Muscle of leg (tissue), 11 donors: ENCODE results near the gene AFG1L. TPM values are rescaled to one million over a fixed set of nuclear protein-coding genes. Genes with fewer than 3 reads are reported as not detected.

Source experiments
- DNase-seq: peaks from one replicate; pipeline ENCODE4 v3.0.0; 2013
- H3K27ac ChIP-seq: one replicate; pipeline ENCODE4 v1.5.1; 2013; ENCODE audit warnings: mild to moderate bottlenecking, low read length, control low read depth
- H3K27me3 ChIP-seq: one replicate; pipeline ENCODE4 v1.6.1; 2013; ENCODE audit warnings: low read length; ENCODE audit not compliant: control insufficient read depth, insufficient read depth
- H3K36me3 ChIP-seq: one replicate; pipeline ENCODE4 v1.6.1; 2013; ENCODE audit warnings: low read length; ENCODE audit not compliant: control insufficient read depth, insufficient read depth
- H3K4me1 ChIP-seq: one replicate; pipeline ENCODE4 v1.6.1; 2013; ENCODE audit warnings: low read length; ENCODE audit not compliant: control insufficient read depth, insufficient read depth
- H3K4me3 ChIP-seq: one replicate; pipeline ENCODE4 v1.5.1; 2013; ENCODE audit warnings: low read length, control low read depth
- H3K9me3 ChIP-seq: replicated peaks from 2 replicates; pipeline ENCODE4 v1.6.1; 2013; ENCODE audit warnings: low read depth, low read length; ENCODE audit not compliant: control insufficient read depth
- WGBS: methylation state at CpG from one replicate; pipeline ENCODE4 v1.1.5; 2013; ENCODE audit warnings: missing lambda C conversion rate; ENCODE audit not compliant: insufficient coverage; 5-methylcytosine and 5-hydroxymethylcytosine counted together
- polyA plus RNA-seq, 8 donors: library from polyadenylated mRNA; unstranded; fragments of 120-200 nt; gene quantifications; one replicate each; pipeline versions ENCODE4 v1.2.1 to v1.2.3, GENCODE V29; 2013; ENCODE audit warnings: inconsistent platforms in 1 of 8, low replicate concordance in 1 of 8; ENCODE audit not compliant: insufficient read length in 8 of 8, insufficient read depth in 1 of 8
- total RNA-seq: library from RNA; stranded (reverse); fragments of 120-200 nt; gene quantifications from one replicate; pipeline ENCODE4 v1.2.4, GENCODE V29; 2013

Gene AFG1L
- total and polyA plus RNA-seq, 9 donors = 3.9 to 7.2 (median 5.1) TPM

DNA sequence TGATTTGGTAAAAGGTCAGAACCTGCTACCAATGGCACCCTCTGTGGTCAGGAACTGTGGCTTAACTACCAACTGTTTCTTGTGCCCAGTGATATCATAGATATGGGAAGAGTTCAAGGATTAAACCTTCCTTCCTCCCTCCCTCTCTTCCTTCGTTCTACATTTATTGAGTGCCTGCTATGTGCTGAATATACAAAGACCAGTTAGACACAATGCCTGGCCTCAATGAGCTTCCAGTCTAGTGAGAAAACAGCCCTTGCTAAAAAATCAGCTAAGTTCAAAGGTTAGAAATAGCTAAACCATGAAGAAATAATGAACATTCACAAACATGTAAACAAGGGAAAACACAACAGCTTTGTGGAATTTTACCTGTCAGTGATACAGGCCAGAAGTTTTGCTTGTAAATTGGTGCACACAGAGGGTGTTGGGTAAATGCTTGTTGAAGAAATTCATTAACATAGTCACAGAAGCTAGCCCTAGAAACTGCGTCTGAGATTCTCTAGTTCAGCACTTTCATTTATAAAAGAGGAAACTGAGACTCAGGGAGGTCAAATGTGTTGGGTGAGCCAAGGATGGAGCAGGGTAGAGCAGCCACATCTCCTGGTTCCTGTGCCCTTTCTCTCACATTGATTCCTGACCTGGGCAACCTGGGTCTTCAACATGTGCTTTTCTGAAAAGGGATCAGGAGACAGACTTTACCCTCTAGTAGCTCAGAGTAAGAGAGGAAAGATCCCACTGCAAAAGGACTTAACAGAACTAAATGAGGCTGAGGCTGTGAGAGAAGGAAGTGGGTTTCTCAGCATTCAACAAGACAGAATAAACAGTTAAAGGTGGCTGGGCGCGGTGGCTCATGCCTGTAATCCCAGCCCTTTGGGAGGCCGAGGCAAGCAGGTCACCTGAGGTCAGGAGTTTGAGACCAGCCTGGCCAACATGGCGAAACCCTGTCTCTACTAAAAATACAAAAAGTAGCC, 251.5 kb downstream of the AFG1L start:
- Histone ChIP-seq H3K4me3 (no peak overlapping the region), H3K9me3 (no peaks in the 10 kb centered on the region), H3K27ac (no peak overlapping the region), H3K27me3 (no peaks in the 10 kb centered on the region), H3K4me1 (peaks cover 6% of the 10 kb centered on the region), H3K36me3 (no peaks in the 10 kb centered on the region)
- WGBS = 20% methylated on average over 1 of the region's 6 CpGs
- no peak for DNase-seq

DNA sequence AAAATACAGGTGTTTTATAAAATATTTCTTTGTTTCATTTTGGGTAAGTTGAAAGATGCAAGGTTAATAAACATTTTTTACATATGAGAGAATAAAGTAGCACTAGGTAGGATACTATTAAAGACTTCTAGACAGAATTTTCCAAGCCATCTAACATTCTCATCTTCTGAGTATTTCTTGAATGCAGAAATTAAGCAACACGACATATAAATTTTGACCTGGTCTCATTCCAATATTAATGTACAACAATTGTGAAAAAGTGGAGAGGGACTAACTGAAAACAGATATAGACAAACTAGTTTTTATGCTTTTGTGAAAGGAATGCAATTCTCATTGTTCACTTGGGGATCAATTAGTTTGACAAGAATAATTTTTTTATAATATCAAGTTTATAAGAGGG, 254.4 kb downstream of the AFG1L start:
- Histone ChIP-seq H3K36me3 (no peaks in the 10 kb centered on the region), H3K27ac (no peak overlapping the region), H3K4me1 (peaks cover 4% of the 10 kb centered on the region), H3K4me3 (no peak overlapping the region), H3K9me3 (no peaks in the 10 kb centered on the region), H3K27me3 (no peaks in the 10 kb centered on the region)
- DNase-seq = no peak
- WGBS = no CpG with 5 or more reads among the region's 1 CpG

DNA sequence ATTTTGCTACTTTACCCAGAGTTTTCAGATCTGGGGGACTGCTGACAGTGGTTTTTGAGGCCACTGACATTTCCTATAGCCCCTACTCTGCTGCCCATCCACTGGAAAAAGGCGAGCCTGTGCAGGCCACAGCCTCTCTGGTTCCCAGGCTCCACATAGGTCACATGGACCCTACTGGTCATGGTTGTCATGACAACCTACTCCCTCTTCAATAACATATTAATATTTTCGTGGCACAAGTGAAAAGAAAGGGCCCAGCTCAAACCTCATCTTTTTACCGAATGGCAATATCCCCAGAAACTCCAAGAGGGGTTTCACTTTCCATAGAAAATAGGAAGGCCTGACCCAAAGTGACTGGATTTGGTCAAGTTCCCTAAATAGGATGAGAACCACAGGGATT, 254.9 kb downstream of the AFG1L start:
- Histone ChIP-seq H3K27me3 (no peaks in the 10 kb centered on the region), H3K4me3 (no peak overlapping the region), H3K4me1 (peaks cover 4% of the 10 kb centered on the region), H3K9me3 (no peaks in the 10 kb centered on the region), H3K27ac (no peak overlapping the region), H3K36me3 (no peaks in the 10 kb centered on the region)
- no peak for DNase-seq
- WGBS = 100% methylated on average over 1 of the region's 3 CpGs

DNA sequence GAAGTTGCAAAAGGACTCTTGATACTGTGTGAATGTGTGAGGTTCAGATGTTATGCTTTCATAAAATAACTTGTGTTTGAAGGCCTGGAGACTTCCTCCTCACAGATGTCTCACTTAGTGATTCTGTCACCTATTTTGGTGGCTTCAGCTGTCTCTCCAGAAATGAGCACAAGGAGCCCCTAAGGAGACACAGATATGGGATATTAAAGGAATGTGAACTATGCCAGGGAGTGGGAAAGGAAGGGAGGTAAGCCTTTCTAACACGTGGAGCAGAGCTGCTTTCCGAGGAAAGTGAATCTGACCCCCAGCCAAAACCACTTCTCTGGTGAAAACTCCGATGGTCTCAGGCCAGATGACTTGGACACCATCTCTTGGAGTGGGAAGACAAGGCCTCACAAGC, 255.4 kb downstream of the AFG1L start:
- H3K27ac ChIP-seq = no peak overlapping the region
- H3K36me3 ChIP-seq = no peaks in the 10 kb centered on the region
- no peaks in the 10 kb centered on the region for H3K27me3 ChIP-seq
- H3K4me3 ChIP-seq = no peak overlapping the region
- H3K9me3 ChIP-seq = no peaks in the 10 kb centered on the region
- no peak for DNase-seq
- peaks cover 4% of the 10 kb centered on the region for H3K4me1 ChIP-seq
- no CpG with 5 or more reads among the region's 3 CpGs for WGBS

DNA sequence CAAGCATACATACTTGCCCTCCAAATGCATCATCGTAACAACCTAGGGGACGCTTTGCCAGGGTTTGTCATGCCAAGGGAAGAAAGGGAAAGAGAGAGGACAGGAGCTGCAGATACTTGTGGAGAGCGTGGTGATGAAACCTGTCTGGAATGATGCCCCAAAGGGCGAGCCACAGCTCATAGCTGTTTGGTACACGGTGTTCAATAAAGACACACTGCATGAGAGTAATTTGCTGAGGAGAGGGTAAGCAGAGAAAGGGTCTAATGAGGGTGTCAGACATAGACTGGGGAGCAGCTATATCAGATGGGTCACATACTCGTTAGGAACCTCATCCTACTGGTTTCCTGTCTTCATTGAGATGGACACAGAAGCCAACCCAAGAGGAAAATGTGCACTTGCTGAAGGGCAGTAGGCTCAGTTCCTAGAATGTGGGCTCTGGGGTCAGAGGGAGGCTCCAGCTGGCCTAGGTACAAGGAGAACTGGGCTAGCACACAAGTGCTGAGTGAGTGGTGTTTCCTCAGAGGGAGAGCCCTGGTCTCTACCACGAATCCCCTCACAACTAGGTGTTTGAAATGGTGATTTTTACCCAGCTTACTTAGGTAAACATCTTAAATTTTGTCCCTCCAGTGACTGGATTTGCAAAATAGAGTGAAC, 260.7 kb downstream of the AFG1L start:
- WGBS = 84% methylated on average over 3 of the region's 7 CpGs
- H3K4me3 ChIP-seq = no peak overlapping the region
- DNase-seq = no peak
- H3K9me3 ChIP-seq = no peaks in the 10 kb centered on the region
- peaks cover 14% of the 10 kb centered on the region for H3K4me1 ChIP-seq
- no peaks in the 10 kb centered on the region for H3K36me3 ChIP-seq
- H3K27me3 ChIP-seq = no peaks in the 10 kb centered on the region
- no peak overlapping the region for H3K27ac ChIP-seq

DNA sequence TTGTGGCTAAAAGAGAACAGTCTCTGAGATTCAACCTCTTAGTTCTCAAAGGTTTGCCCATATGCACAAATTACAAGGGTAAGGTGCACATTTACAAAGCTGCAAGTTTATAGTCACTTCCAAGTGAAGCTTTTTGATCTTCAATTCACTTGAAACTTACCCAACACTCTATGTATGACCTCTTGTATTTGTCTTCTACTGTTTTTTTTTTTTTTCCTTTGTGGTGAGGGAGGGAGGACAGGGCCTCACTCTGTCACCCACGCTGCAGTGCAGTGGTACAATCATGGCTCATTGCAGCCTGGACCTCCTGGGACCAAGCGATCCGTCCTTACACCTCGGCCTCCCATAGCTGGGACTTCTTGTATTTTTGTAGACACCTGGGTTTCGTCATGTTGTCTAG, 261.4 kb downstream of the AFG1L start:
- WGBS = 85% methylated on average over 4 of the region's 5 CpGs
- Histone ChIP-seq H3K27ac (no peak overlapping the region), H3K4me3 (no peak overlapping the region), H3K36me3 (no peaks in the 10 kb centered on the region), H3K9me3 (no peaks in the 10 kb centered on the region), H3K4me1 (peaks cover 14% of the 10 kb centered on the region), H3K27me3 (no peaks in the 10 kb centered on the region)
- no peak for DNase-seq

DNA sequence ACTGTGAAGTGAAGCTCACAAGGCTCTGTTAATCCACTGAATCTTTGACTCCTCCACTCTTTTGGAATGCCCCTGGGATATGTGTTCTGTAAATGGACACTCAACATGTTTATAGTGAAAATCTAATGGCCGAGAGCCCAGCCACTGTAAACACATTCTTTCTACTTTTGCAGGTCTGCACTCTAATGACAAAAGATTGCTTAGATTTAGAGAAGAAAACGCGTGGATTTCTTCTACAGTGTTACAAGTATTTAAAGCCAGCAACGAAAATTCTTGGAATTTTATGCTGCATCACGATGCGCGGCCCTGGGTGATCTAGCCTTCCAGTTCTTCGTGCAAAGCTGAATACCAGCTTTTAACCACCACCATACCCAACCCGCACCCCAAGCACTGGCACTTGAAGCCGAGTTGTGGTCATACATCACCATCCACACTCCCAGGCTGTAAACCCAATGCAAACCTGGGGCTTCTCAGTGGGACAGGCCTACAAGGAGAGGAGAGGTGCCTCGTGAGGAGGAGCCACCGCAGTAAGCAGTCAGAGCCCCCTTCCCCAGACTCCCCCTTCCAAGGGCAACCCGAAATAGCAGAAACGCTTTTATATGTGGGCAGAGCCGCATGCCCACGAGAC, 262.1 kb downstream of the AFG1L start:
- H3K27me3 ChIP-seq = no peaks in the 10 kb centered on the region
- H3K4me1 ChIP-seq = peaks cover 18% of the 10 kb centered on the region
- peaks cover 2% of the 10 kb centered on the region for H3K36me3 ChIP-seq
- DNase-seq = no peak
- 30% methylated on average over 11 of the region's 16 CpGs for WGBS
- no peaks in the 10 kb centered on the region for H3K9me3 ChIP-seq
- peak overlapping the region; percentile 86 for H3K27ac ChIP-seq
- H3K4me3 ChIP-seq = peak overlapping the region; percentile 63

DNA sequence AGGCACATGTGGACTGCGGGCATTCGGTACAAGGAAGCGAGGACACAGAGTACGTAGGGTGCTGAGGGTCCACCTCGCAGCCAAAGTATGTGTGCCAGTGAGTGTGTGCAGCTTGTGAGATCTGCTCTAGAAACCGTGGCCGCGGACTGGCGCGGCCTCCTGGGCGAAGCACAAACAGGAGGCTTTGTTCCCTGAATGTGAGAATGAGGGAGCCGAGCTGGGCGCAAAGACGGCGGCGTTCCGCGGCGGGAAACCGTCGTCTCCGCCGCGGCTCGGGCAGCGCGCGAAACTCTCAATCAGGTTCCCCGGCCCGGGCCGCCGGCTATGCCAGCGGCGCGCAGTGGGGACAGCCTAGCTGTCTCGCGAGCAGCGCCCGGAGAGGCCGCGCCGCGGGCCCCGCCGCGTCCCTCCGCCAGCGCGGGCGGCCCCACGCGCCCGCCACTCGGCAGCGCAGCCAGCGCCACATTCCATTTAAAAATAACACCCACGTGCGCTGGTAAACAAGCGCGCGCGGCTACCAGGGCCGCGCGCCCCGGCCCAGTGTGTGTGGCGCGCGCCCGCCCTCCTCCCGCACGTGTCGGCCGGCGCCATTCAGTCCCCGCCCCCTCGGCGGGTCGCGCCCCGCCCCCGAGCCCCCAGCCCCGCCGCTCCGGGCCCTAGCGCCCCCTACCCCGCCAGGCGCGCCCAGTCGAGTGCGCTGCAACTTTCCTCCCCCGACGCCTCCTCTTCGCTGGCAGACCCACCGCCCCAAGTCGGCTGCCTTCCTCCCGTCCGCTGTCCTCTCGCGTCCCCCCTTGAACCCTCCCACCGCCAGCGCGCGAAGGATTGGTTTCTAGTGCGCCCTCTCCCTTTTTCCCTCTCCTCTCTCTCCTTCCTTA, 262.9 kb downstream of the AFG1L start:
- Histone ChIP-seq H3K36me3 (peaks cover 2% of the 10 kb centered on the region), H3K4me1 (peaks cover 25% of the 10 kb centered on the region), H3K27me3 (no peaks in the 10 kb centered on the region), H3K4me3 (peak overlapping the region; percentile 63), H3K9me3 (no peaks in the 10 kb centered on the region), H3K27ac (peak overlapping the region; percentile 97)
- peak; percentile 90 for DNase-seq
- 0% methylated on average over 88 of the region's 105 CpGs for WGBS

DNA sequence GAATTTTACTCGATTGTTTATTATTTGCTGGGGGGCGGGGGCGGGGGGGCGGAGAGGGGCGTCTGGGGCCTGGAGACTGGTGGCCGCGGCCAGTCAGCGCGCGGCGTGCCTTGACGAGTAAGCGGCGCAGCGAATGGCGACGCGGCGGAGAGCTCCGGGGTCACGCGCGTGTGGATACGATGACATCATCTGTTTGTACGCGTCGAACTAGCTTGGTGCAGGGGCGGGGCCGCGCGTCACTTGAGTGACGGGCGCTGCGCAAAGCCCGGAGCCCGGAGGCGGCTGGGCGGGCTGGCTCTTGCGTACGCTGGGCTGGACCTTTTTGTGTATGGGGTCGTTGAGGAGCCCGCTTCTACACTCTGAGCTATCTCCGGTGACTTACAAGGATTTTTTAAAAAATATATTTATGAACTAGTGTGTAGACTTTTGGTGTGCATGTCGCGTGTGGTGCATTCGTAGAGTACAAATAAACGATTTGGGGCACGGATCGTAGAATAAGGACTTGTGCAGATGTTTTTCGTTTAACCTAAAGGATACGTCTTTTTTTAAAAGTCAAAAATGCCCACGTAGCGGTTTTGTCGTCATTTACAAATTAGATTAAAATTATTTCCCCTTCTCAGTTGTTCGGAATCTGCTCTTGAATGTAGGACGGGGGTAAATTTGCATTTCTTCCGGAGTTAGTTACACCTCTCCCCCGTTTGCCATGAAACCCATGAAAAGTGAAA, 263.7 kb downstream of the AFG1L start:
- Histone ChIP-seq H3K27ac (peak overlapping the region; percentile 97), H3K27me3 (no peaks in the 10 kb centered on the region), H3K4me3 (peak overlapping the region; percentile 74), H3K9me3 (no peaks in the 10 kb centered on the region), H3K4me1 (peaks cover 27% of the 10 kb centered on the region), H3K36me3 (peaks cover 2% of the 10 kb centered on the region)
- peak; percentile 100 for DNase-seq
- WGBS = under 1% methylated on average over 35 of the region's 58 CpGs
